ENCODE measurements around the gene KCNK4. TPM values are rescaled to one million over a fixed set of nuclear protein-coding genes. Genes with fewer than 3 reads are reported as not detected.

The KCNK4 gene
- total RNA-seq, 1 donor from 2014 or later = 0.47 TPM

DNA sequence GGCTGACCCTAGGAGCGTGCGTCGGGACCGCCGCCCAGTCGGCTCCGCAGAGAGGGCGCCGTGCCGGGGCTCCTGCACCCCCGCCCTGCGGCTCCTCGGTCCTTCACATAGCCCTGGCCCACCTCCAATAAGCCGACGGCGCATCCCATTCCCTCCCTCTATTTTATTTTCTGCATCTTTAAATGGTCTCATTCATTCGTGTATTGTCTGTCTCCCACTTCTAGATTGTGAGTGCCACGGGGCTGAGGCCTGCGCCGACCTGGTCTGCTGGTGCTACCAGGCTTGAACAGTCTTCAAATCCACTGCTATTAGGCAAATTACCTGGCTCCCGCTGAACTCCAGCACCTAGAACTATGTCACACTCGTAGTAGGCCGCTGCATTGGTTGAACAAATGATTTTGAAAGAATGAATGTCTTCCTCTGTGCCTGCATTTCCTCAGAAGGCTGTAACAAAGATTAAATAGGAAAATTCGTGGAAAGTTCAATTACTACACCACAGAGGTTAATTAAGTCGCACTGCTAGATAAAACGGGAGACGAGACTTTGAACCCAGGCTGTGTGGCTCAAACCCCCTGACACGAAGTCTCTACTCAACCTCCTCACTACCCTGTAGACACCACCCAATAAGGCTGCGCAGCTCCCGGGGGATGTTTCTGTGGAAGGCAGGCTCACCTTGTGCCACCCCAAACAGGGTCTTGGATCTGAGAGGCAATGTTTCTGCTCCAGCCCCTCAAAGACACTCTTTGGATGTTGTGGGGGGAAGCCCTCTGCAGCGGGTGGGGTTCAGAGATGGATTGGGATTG is 43.2 kb upstream of the KCNK4 start:
- Mint-ChIP-seq H3K27ac (ENCODE audit: unreplicated experiment) (peak overlapping the region; percentile 94), H3K27me3 (ENCODE audit: unreplicated experiment) (peaks cover 10% of the 10 kb centered on the region), H3K4me3 (ENCODE audit: unreplicated experiment) (peak overlapping the region; percentile 95), H3K9me3 (ENCODE audit: unreplicated experiment) (peaks cover 19% of the 10 kb centered on the region), H3K36me3 (ENCODE audit: unreplicated experiment) (no peaks in the 10 kb centered on the region), H3K4me1 (ENCODE audit: low read depth, unreplicated experiment) (peaks cover 7% of the 10 kb centered on the region)
- DNase-seq = no peak
- TF ChIP-seq CTCF (IDR thresholded peaks at IDR 0.05; ENCODE audit: partially characterized antibody, unreplicated experiment) = no peak

GRCh38 chr11:64248578-64248977 is 42.5 kb upstream of the KCNK4 start:
- TF ChIP-seq CTCF (IDR thresholded peaks at IDR 0.05; ENCODE audit: partially characterized antibody, unreplicated experiment) = no peak
- no peaks in the 10 kb centered on the region for H3K36me3 Mint-ChIP-seq (ENCODE audit: unreplicated experiment)
- peaks cover 16% of the 10 kb centered on the region for H3K9me3 Mint-ChIP-seq (ENCODE audit: unreplicated experiment)
- H3K4me1 Mint-ChIP-seq (ENCODE audit: low read depth, unreplicated experiment) = peaks cover 8% of the 10 kb centered on the region
- H3K27ac Mint-ChIP-seq (ENCODE audit: unreplicated experiment) = peak overlapping the region; percentile 94
- peak overlapping the region; percentile 95 for H3K4me3 Mint-ChIP-seq (ENCODE audit: unreplicated experiment)
- peaks cover 8% of the 10 kb centered on the region for H3K27me3 Mint-ChIP-seq (ENCODE audit: unreplicated experiment)
- DNase-seq = no peak

DNA sequence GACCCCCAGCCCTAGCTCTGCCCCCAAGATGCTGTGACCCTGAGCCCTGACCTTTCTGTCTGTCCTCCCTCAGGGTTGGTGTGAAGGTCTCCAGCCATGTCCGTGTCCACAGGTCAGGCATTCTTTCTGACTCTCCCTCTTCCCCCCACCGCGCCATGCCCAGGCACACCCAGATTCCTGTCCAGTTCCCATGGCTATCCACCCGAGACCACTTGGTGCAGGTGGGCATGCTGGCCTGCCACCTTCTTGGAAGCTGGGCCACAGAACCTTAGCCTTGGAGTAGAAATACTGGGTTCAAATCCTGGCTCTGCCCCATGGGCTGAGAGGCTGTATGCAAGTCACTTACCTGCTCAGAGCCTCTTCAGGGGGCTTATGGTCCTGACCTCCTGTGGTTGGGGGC is 42.1 kb upstream of the KCNK4 start:
- no peak for DNase-seq
- Mint-ChIP-seq H3K27me3 (ENCODE audit: unreplicated experiment) (peaks cover 8% of the 10 kb centered on the region), H3K4me1 (ENCODE audit: low read depth, unreplicated experiment) (peaks cover 12% of the 10 kb centered on the region), H3K27ac (ENCODE audit: unreplicated experiment) (no peak overlapping the region), H3K4me3 (ENCODE audit: unreplicated experiment) (peak overlapping the region; percentile 25), H3K36me3 (ENCODE audit: unreplicated experiment) (no peaks in the 10 kb centered on the region), H3K9me3 (ENCODE audit: unreplicated experiment) (peaks cover 11% of the 10 kb centered on the region)
- TF ChIP-seq CTCF (IDR thresholded peaks at IDR 0.05; ENCODE audit: partially characterized antibody, unreplicated experiment) = no peak

GRCh38 chr11:64249563-64250414 is 41.3 kb upstream of the KCNK4 start:
- TF ChIP-seq CTCF (IDR thresholded peaks at IDR 0.05; ENCODE audit: partially characterized antibody, unreplicated experiment) = no peak
- no peak overlapping the region for H3K27ac Mint-ChIP-seq (ENCODE audit: unreplicated experiment)
- H3K27me3 Mint-ChIP-seq (ENCODE audit: unreplicated experiment) = peaks cover 8% of the 10 kb centered on the region
- H3K4me1 Mint-ChIP-seq (ENCODE audit: low read depth, unreplicated experiment) = peaks cover 12% of the 10 kb centered on the region
- DNase-seq = no peak
- peaks cover 9% of the 10 kb centered on the region for H3K9me3 Mint-ChIP-seq (ENCODE audit: unreplicated experiment)
- no peaks in the 10 kb centered on the region for H3K36me3 Mint-ChIP-seq (ENCODE audit: unreplicated experiment)
- peak overlapping the region; percentile 25 for H3K4me3 Mint-ChIP-seq (ENCODE audit: unreplicated experiment)
